SK-N-SH (cell line): ENCODE data around the gene SLC5A11. TPM values are rescaled to one million over a fixed set of nuclear protein-coding genes. Genes with fewer than 3 reads are reported as not detected.

Source experiments
- CTCF ChIA-PET: fragments of 300-600, 350-600 bp; formaldehyde crosslinking; extraction: SDS; loops from one replicate; lab custom pipeline; 2021; lab: Yijun Ruan, JAX
- POLR2A ChIA-PET: fragments of 350-600 bp; sonication (Branson Sonifier 250); formaldehyde crosslinking; extraction: SDS; loops from one replicate; lab custom pipeline; 2020; ENCODE audit warnings: antibody characterized with exemption, inconsistent platforms; lab: Yijun Ruan, JAX
- DNase-seq: peaks from one replicate; pipeline ENCODE4 v3.0.0; 2012
- H2AFZ ChIP-seq: fragments of 200-600 bp; sonication (generic); 2 replicates; pipeline ENCODE4 v1.8.1; 2016; ENCODE audit warnings: antibody characterized with exemption, mild to moderate bottlenecking, low read depth
- H3F3A ChIP-seq: fragments of 200-600 bp; sonication (generic); replicated peaks from 2 replicates; pipeline ENCODE3; 2016; ENCODE audit warnings: antibody characterized with exemption, mild to moderate bottlenecking; ENCODE audit not compliant: insufficient read depth
- H3K27ac ChIP-seq, 2 experiments: fragments of 200-500 bp in 1 of 2; fragments of 200-600 bp in 1 of 2; sonication (Bioruptor generic) in 1 of 2; sonication (generic), shearing (Covaris generic) in 1 of 2; 2 replicates each; pipeline versions ENCODE4 v1.5.1 to v1.6.1; 2014 to 2016; ENCODE audit warnings: low read depth in 2 of 2, inconsistent platforms in 1 of 2, low read length in 1 of 2, mild to moderate bottlenecking in 1 of 2, mixed read lengths in 1 of 2
- H3K27me3 ChIP-seq: fragments of 200-600 bp; sonication (generic), shearing (Covaris generic); 2 replicates; pipeline ENCODE4 v1.6.1; 2016; ENCODE audit warnings: mixed run types; ENCODE audit not compliant: insufficient read depth
- H3K36me3 ChIP-seq, 2 experiments: fragments of 200-500 bp in 1 of 2; fragments of 200-600 bp in 1 of 2; sonication (Bioruptor generic) in 1 of 2; sonication (generic) in 1 of 2; replicated peaks in 1 of 2; 2 replicates each; pipeline versions ENCODE3 to v1.5.1; 2014 to 2016; ENCODE audit warnings: low read length in 1 of 2, mild to moderate bottlenecking in 1 of 2; ENCODE audit not compliant: insufficient read depth in 2 of 2, control insufficient read depth in 1 of 2
- H3K4me1 ChIP-seq, 2 experiments: fragments of 200-500 bp in 1 of 2; fragments of 200-600 bp in 1 of 2; sonication (Bioruptor generic) in 1 of 2; sonication (generic), shearing (Covaris generic) in 1 of 2; 2 replicates each; pipeline versions ENCODE4 v1.5.1 to v1.6.1; 2014 to 2016; ENCODE audit warnings: low read depth in 1 of 2, low read length in 1 of 2, mixed run types in 1 of 2; ENCODE audit not compliant: insufficient read depth in 2 of 2, control insufficient read depth in 1 of 2
- H3K4me2 ChIP-seq: fragments of 200-600 bp; sonication (generic), shearing (Covaris generic); 2 replicates; pipeline ENCODE4 v1.6.1; 2017; ENCODE audit warnings: mixed run types
- H3K4me3 ChIP-seq, 2 experiments: fragments of 200-500 bp in 1 of 2; fragments of 200-600 bp in 1 of 2; sonication (Bioruptor generic) in 1 of 2; sonication (generic), shearing (Covaris generic) in 1 of 2; 2 replicates each; pipeline versions ENCODE4 v1.5.1 to v1.8.1; 2014 to 2016; ENCODE audit warnings: low read depth in 2 of 2, inconsistent platforms in 1 of 2, low read length in 1 of 2, mild to moderate bottlenecking in 1 of 2, mixed read lengths in 1 of 2, moderate library complexity in 1 of 2
- H3K79me2 ChIP-seq: fragments of 200-600 bp; sonication (generic); 2 replicates; pipeline ENCODE4 v1.8.1; 2017; ENCODE audit warnings: mild to moderate bottlenecking; ENCODE audit not compliant: insufficient read depth
- H3K9ac ChIP-seq: fragments of 200-600 bp; sonication (generic); 2 replicates; pipeline ENCODE4 v1.6.1; 2017; ENCODE audit warnings: mixed run types
- H3K9me2 ChIP-seq: fragments of 200-600 bp; sonication (generic); 2 replicates; pipeline ENCODE4 v1.6.1; 2017; ENCODE audit warnings: mixed run types
- H3K9me3 ChIP-seq: fragments of 200-600 bp; sonication (generic); 2 replicates; pipeline ENCODE4 v1.6.1; 2017; ENCODE audit warnings: mixed run types, mild to moderate bottlenecking, moderate library complexity
- H4K20me1 ChIP-seq: fragments of 200-600 bp; sonication (generic); 2 replicates; pipeline ENCODE4 v1.6.1; 2017; ENCODE audit warnings: mild to moderate bottlenecking, mixed run types; ENCODE audit not compliant: insufficient read depth
- CTCF ChIP-seq: fragments of 200-600 bp; sonication (generic); IDR thresholded peaks from 2 replicates; pipeline ENCODE4 v1.6.1; 2017; ENCODE audit warnings: antibody characterized with exemption, mild to moderate bottlenecking, moderate library complexity
- EP300 ChIP-seq, 2 experiments: IDR thresholded peaks; 2 replicates each; pipeline versions ENCODE4 v1.4.0 to v1.6.1; 2012; ENCODE audit warnings: borderline replicate concordance in 1 of 2, low read depth in 1 of 2, low read length in 1 of 2
- GATA2 ChIP-seq: sonication (generic); formaldehyde crosslinking; IDR thresholded peaks from 2 replicates; pipeline ENCODE4 v1.5.0; 2020; ENCODE audit warnings: mild to moderate bottlenecking, missing genetic modification reagents
- NFIC ChIP-seq: IDR thresholded peaks from 2 replicates; pipeline ENCODE4 v1.4.0; 2012; ENCODE audit warnings: borderline replicate concordance
- PBX3 ChIP-seq: IDR thresholded peaks from 2 replicates; pipeline ENCODE4; 2012
- REST ChIP-seq: IDR thresholded peaks from 2 replicates; pipeline ENCODE4 v1.6.1; 2012; ENCODE audit warnings: mild to moderate bottlenecking, low read depth, low read length, moderate library complexity
- SIN3A ChIP-seq: IDR thresholded peaks from 2 replicates; pipeline ENCODE4 v1.6.1; 2012; ENCODE audit warnings: low read depth, mild to moderate bottlenecking, low read length, moderate library complexity, borderline replicate concordance
- TAF1 ChIP-seq: IDR thresholded peaks from 2 replicates; pipeline ENCODE4 v1.6.1; 2012; ENCODE audit warnings: low read depth, mild to moderate bottlenecking, low read length, moderate library complexity, borderline replicate concordance
- YY1 ChIP-seq: IDR thresholded peaks from 2 replicates; pipeline ENCODE4 v1.4.0; 2012; ENCODE audit warnings: low read depth, mild to moderate bottlenecking
- ZBTB33 ChIP-seq: IDR thresholded peaks from 2 replicates; pipeline ENCODE4 v1.4.0; 2012; ENCODE audit warnings: low read depth, borderline replicate concordance
- WGBS: methylation state at CpG from one replicate; pipeline ENCODE4 v1.1.6; 2017; ENCODE audit warnings: low lambda C conversion rate; 5-methylcytosine and 5-hydroxymethylcytosine counted together
- polyA plus RNA-seq, 3 experiments: library from polyadenylated mRNA; depleted of rRNA; stranded (reverse); fragments of >200 nt; gene quantifications; 2 replicates each; pipeline ENCODE4 v1.2.3, GENCODE V29; 2012

Gene SLC5A11
- polyA plus RNA-seq, 1 of the 3 experiments (the other 2 are of a cell fraction): not detected

GRCh38 chr16:24821129-24821528 is 24.6 kb upstream of the SLC5A11 start:
- 90% methylated on average over 9 of the region's 9 CpGs for WGBS
- H3K27ac ChIP-seq: peak overlapping the region in 1 of 2 experiments; percentile 34; a peak in 1 of 4 replicates
- H3K9ac ChIP-seq: no peak overlapping the region
- DNase-seq: no peak
- no peak overlapping the region for H3K4me3 ChIP-seq
- no peaks in the 10 kb centered on the region for H3K9me2 ChIP-seq
- H3K79me2 ChIP-seq: no peaks in the 10 kb centered on the region
- H4K20me1 ChIP-seq: no peaks in the 10 kb centered on the region
- H3K27me3 ChIP-seq: no peaks in the 10 kb centered on the region
- CTCF ChIA-PET: interaction anchor here (0.5 to 1.0 kb wide), 3 partner anchors 10 to 304 kb away, joined by 3 to 4 read pairs (median 3); no protein-coding TSS in a partner anchor
- H3K4me1 ChIP-seq: peaks cover 0 to 18% of the 10 kb centered on the region in 2 experiments; a peak in 1 of 4 replicates
- H3K9me3 ChIP-seq: no peaks in the 10 kb centered on the region
- no peak overlapping the region for H2AFZ ChIP-seq
- TF ChIP-seq NFIC (no peak), GATA2 (CRISPR knock-in tag) (no peak), ZBTB33 (no peak), YY1 (no peak), TAF1 (no peak), CTCF (no peak), PBX3 (no peak), REST (no peak), EP300 (IDR thresholded peaks at IDR 0.05; ENCODE audit: borderline replicate concordance in 1 of 2, low read depth in 1 of 2, low read length in 1 of 2) (no peak), SIN3A (no peak)
- H3F3A ChIP-seq: peaks cover 5% of the 10 kb centered on the region
- no peak overlapping the region for H3K4me2 ChIP-seq
- peaks cover 64 to 93% of the 10 kb centered on the region in 2 experiments for H3K36me3 ChIP-seq
- POLR2A ChIA-PET: no interaction called here
